AG09319 (cell line): ENCODE data around the gene TNKS1BP1.
"Not testable (repeated sequence)": the region's sequence is repeated elsewhere in the genome, so short reads cannot be mapped to it uniquely, and the experiment has no call there.

Experiments
- DNase-seq: peaks from one replicate; pipeline ENCODE4 v3.0.0-alpha.2; 2010; ENCODE audit warnings: low read depth; ENCODE audit errors: extremely low read depth
- TF ChIP-seq, protein P1 (sequence below): IDR thresholded peaks from 2 replicates; pipeline ENCODE4 v1.5.1; 2011; ENCODE audit warnings: low read depth, mild to moderate bottlenecking, inconsistent platforms, low read length, moderate library complexity

Gene TNKS1BP1

GRCh38 chr11:57294225-57295131, 30.3 kb downstream of the TNKS1BP1 start:
- no peak for DNase-seq
- TF ChIP-seq, protein P1, sequence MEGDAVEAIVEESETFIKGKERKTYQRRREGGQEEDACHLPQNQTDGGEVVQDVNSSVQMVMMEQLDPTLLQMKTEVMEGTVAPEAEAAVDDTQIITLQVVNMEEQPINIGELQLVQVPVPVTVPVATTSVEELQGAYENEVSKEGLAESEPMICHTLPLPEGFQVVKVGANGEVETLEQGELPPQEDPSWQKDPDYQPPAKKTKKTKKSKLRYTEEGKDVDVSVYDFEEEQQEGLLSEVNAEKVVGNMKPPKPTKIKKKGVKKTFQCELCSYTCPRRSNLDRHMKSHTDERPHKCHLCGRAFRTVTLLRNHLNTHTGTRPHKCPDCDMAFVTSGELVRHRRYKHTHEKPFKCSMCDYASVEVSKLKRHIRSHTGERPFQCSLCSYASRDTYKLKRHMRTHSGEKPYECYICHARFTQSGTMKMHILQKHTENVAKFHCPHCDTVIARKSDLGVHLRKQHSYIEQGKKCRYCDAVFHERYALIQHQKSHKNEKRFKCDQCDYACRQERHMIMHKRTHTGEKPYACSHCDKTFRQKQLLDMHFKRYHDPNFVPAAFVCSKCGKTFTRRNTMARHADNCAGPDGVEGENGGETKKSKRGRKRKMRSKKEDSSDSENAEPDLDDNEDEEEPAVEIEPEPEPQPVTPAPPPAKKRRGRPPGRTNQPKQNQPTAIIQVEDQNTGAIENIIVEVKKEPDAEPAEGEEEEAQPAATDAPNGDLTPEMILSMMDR, result no peak

- DNase-seq, result no peak
- TF ChIP-seq, protein P1, result no peak
Observed at GRCh38 chr11:57290288-57290687, 34.5 kb downstream of the TNKS1BP1 start.

GRCh38 chr11:57288771-57289579, 35.8 kb downstream of the TNKS1BP1 start:
- DNase-seq, result no peak
- TF ChIP-seq, protein P1, result no peak

- DNase-seq, result no peak
- TF ChIP-seq, protein P1, result no peak
Observed at GRCh38 chr11:57287884-57288283, 36.9 kb downstream of the TNKS1BP1 start.

DNA sequence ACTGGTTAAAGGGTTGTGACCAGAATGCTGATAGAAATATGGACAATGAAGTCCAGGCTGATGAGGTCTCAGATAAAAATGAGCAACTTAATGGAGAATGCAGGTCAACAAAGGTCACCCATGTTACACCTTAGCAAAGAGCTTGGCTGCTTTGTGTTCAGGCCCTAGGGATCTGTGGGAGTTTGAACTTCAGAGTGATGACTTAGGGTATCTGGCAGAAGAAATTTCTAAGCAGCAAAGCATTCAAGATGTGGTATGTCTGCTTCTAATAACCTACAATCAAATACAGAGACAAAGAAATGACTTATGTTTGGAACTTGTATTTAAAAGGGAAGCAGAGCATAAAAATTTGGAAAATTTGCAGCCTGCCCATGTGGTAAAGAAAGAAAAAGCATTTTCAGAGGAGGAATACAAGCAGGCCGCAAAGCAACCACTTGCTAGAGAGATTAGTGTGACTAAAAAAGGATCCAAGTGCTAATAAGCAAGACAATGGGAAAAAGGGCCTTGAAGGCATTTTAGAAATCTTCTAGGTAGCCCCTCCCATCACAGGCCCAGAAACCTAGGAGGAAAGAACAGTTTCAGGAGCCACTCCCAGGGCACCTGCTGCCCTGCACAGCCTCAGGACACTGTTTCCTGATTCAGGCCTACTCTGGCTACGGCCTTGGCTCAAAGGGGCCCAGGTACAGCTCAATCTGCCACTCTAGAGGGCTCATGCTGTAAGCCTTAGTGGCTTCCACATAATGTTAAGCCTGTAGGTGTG, 41.3 kb downstream of the TNKS1BP1 start:
- TF ChIP-seq, protein P1, result no peak
- DNase-seq, result no peak

DNA sequence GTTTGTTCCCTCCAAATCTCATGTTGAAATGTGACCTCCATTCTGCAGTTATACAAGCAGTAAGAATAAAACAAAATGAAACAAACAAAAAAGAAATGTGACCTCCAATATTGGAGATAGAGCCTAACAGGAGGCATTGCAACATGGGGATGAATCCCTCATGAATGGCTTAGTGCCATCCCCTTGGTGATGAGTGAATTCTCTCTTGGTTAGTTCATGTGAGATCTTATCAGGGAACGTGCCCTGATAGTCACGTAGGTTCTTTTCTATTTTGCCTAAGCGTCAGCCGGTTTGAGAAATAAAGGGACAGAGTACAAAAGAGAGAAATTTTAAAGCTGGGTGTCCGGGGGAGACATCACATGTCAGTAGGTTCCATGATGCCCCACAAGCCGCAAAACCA, 43.2 kb downstream of the TNKS1BP1 start:
- not testable (repeated sequence) for DNase-seq

- TF ChIP-seq, protein P1, result no peak
- DNase-seq, result peak; percentile 16
Observed at GRCh38 chr11:57279116-57279515, 45.6 kb downstream of the TNKS1BP1 start.
